GM21619 (cell line): ENCODE data around the gene GCNA.
"Not testable (repeated sequence)": the region's sequence is repeated elsewhere in the genome, so short reads cannot be mapped to it uniquely, and the experiment has no call there.

ENCODE experiments used
- ATAC-seq: cut with Tn5 transposase; IDR thresholded peaks from one replicate; pipeline ENCODE4 v1.9.1; 2021; ENCODE audit not compliant: unreplicated experiment

The GCNA gene

DNA sequence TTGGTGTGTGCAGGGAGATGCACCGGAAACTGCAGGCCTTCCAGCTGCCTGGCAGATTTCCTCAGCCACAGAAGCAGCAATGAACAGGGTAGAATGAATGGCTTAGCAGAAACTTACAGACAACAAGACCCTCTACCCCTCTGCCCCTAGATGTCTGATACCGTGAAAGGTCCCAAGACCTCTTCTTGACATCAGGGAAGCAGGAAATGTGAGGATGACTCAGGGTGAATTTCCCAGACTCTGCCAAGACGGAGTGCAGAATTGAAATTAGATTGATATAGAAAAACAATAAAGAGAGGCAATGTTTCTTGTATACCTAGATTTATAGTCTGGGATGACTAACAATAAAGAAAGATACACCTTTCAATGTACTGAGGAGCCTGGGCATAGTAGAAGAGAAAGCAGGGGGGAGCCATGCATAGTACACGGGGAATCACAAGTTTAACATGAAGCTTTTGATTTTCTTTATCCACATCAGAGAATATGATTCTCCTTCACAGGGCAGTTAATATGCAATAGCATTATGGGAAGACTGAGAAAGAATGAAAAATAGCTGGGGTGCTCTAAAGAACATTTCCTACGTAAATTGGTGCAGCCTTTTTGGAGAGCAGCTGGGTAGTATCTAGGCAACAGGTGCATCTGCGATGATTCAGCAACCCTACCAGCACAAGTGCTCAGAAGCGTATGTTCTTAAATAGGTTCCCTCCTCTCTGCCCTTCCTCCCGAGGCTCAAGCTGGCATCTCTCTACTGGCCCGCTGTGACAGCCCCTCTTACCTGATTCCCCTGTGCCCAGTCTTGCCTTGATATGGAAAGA, 58.4 kb downstream of the GCNA start:
- ATAC-seq = peak; percentile 39

DNA sequence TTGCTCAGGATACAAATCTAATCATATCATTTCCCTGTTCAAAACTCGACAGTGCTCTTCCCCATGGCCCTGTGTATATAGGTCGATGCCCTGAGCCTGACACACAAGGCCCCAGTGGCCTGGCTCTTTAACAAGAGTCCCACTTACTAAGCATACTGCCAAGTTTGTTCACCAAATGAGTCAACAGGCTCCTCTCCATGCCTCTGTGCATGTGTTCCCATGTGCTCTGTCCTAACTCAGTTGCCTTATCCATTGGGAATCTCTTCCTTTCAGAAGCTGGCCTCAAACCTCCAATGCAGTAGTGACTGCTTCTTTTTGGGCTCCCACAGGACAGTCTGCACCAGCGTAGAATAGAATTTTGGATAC, 59.0 kb downstream of the GCNA start:
- ATAC-seq = peak; percentile 9

DNA sequence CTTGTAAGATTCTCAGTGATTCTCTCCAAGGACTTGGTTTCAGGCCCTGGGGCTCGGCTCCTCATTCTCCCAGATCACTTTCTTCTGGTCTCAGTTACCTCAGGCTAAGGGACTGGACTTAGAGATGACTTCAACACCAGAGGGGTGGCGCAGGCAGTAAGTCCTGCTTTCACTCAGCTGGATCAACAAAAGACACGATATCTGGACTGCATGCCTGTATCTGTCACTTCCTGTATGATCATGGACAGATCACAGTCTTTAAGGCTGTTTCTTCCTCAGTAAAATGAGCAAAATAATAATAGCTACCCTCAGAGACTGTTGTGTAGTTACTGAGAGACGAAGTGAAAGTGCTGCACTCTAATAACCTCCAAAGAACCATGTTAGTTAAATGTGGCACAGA, 59.6 kb downstream of the GCNA start:
- peak; percentile 48 for ATAC-seq

DNA sequence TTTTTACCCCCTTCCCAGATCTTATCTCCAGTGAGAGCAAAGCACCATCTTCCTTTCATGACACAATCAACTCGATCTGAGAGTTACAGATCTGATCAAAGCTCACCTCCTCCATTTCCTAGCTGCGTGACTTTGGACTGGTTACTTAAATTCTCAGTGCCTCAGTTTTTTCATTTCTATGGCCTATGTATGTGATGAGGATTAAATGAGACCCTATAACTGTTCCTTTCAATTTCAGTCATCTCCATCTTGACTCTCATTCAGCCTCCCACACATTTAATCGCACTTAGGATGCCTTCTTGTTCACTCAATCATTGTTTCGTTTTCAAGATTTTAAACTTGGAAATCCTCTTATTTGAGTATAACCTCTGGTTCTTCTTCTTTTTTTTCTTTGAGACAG, 60.2 kb downstream of the GCNA start:
- no peak for ATAC-seq

- ATAC-seq = no peak
Observed at GRCh38 chrX:71640002-71640401, 61.8 kb downstream of the GCNA start.

DNA sequence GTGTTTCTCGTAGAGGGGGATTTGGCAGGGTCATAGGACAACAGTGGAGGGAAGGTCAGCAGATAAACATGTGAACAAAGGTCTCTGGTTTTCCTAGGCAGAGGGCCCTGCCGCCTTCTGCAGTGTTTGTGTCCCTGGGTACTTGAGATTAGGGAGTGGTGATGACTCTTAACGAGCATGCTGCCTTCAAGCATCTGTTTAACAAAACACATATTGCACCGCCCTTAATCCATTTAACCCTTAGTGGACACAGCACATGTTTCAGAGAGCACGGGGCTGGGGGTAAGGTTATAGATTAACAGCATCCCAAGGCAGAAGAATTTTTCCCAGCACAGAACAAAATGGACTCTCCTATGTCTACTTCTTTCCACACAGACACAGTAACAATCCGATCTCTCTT, 66.2 kb downstream of the GCNA start:
- not testable (repeated sequence) for ATAC-seq

DNA sequence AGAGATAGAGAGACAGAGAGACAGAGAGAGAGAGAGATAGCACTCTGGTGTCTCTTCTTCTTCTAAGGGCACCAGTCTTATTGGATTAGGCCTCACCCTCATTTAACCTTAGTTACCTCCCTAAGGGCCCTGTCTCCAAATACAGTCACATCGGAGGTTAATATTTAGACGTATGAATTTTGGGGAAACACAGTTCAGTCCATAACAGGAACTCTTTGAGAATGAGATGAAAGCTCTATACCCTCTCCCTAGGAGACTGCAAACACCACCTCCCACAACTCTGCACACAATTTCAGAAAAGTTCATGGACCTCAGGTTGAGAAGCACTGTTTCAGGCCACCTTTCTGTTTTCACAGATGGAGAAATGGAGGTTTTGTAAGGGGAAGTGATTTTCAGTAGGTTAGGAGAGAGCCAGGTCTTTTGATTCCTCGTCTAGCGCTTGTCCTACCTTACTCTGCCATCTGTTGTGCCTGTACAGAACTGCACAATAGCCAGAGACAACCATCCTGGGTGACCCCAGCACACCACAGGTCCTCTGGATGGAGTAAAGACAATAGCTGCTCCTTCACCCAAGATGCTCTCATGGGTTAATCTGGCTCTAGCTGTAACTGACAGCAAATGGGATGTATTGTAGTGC, 72.2 kb downstream of the GCNA start:
- peak; percentile 92 for ATAC-seq

DNA sequence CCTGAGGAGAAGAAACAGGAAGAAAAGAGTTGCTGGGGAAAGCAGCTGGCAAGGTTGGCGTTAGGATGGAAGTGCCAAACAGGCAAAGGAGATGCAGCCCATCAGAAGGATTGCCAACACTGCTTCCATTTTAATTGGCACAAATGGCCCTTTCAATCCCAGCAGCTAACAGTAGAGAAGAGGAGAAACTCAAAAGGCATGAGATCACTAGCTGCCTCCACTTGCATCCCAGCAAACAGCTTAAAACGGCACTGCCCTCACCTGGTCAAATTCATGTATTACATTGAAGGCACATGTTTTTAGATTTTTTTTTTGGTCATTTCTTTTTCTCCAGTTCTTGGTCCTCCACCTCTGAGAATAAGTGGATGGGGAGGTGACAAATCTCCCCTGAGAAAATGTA, 74.2 kb downstream of the GCNA start:
- no peak for ATAC-seq

GRCh38 chrX:71653344-71653743, 75.1 kb downstream of the GCNA start:
- ATAC-seq = no peak

GRCh38 chrX:71657267-71657666, 79.0 kb downstream of the GCNA start:
- no peak for ATAC-seq

- no peak for ATAC-seq
Observed at GRCh38 chrX:71659342-71659741, 81.1 kb downstream of the GCNA start.

GRCh38 chrX:71659959-71660358, 81.7 kb downstream of the GCNA start:
- ATAC-seq = no peak

DNA sequence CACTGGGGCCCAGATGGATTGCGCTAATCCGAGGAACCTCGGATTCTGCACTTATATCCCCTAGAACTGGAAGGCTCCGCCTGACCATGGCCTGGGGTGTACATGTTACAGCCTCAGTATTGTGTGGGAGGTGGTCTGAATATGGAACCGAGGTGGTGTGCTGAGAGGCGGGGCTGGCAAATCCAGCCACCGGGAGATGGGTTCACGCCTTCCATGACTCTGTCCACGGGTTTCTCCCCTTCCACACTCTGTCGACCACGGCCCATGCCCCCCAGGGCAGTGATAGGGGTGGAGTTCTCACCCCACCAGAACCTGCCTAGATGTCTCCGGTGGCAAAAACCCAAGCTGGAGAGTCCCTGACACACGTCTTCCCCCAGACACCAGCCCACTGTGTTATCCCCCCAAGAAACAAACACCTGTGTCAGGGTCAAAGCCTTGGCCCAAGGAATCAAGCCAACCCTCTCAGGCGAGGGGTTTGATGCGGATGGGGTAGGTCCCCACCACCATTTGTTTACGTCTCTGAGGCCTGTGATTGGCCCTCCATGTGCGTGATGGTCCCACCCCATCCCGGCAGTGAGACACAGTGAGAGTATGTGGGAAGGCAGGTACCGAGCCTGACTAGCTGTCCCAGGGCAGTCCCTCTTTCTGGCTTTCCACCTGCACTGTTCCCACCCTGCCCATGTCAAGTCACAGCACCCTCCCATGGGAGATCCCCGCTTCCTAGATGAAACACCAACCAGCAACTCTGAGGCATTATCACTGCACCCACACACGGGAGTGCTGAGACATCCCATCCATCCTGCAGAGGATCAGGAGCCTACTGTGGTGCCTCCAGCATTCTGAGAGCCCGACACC, 82.6 kb downstream of the GCNA start:
- no peak for ATAC-seq

DNA sequence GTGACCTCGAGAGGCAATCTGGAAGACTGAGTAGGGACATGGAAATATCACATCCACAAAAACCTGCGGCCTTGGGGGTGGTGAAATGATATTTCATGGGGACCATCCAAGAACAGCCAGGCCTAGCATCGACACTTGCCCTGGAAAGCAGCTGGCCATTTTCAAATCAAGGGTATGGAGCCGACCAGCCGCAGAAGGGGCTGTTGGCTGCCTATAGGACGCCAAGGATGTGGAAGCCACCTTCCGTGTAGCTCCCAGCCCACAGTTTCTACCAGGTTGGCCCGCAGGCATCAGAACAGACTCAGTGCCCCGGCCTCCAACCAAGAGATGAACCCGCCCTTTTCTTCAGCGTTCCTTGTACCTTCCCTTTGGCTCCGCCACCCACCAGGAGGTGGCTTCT, 83.7 kb downstream of the GCNA start:
- ATAC-seq = no peak

DNA sequence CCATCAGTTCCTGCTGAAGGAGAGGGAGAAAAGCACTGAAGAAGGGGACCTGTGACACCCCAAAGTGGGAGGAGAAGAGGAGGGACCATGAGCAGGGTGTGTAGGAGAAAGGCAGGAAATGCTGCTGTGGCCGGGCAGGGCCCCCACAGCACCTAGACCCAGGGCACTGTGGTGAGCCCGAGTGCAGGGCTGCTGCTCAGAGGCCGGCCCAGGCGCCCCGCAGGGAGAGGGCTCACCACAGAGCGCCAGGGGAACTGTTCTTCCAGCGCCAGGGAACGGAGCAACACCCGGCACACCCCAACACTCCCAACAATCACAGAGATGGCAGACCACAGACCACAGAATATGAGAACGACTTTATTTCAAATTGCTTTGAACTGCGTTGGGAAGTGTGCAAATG, 84.4 kb downstream of the GCNA start:
- not testable (repeated sequence) for ATAC-seq
